Measurements from ENCODE around the gene DOCK8.

DOCK8 gene

GRCh38 chr9:512555-513272, 298.0 kb downstream of the DOCK8 start:
- DNase-seq, result no peak
